Calu3 (cell line): Measurements from ENCODE around the gene SCN5A. TPM values are rescaled to one million over a fixed set of nuclear protein-coding genes. Genes with fewer than 3 reads are reported as not detected.

ENCODE experiments used
- BruUV-seq: library from RNA; stranded (reverse); fragments of 400-500 nt; replicated peaks from 2 replicates; lab custom pipeline; 2021; lab: Mats Ljungman, UMichigan
- CTCF ChIA-PET: fragments of 300-600 bp; sonication (Branson Sonifier 250); formaldehyde crosslinking; loops from one replicate; lab custom pipeline; 2022; ENCODE audit warnings: antibody characterized with exemption; lab: Charles Lee
- DNase-seq: peaks from one replicate; pipeline ENCODE4 v3.0.0; 2022
- H3K27ac Mint-ChIP-seq: one replicate; pipeline ENCODE4 v1.8.0; 2022; ENCODE audit warnings: mixed read lengths; ENCODE audit not compliant: unreplicated experiment
- H3K27me3 Mint-ChIP-seq: one replicate; pipeline ENCODE4 v1.8.0; 2022; ENCODE audit warnings: mixed read lengths; ENCODE audit not compliant: unreplicated experiment
- H3K36me3 Mint-ChIP-seq: one replicate; pipeline ENCODE4 v1.8.0; 2022; ENCODE audit warnings: mild to moderate bottlenecking, moderate library complexity, mixed read lengths; ENCODE audit not compliant: insufficient read depth, unreplicated experiment
- H3K4me1 Mint-ChIP-seq: one replicate; pipeline ENCODE4 v1.8.0; 2022; ENCODE audit warnings: mild to moderate bottlenecking, low read depth, mixed read lengths; ENCODE audit not compliant: unreplicated experiment
- H3K4me3 Mint-ChIP-seq: one replicate; pipeline ENCODE4 v1.8.0; 2022; ENCODE audit warnings: mild to moderate bottlenecking, low read depth, moderate library complexity, mixed read lengths; ENCODE audit not compliant: unreplicated experiment
- H3K9me3 Mint-ChIP-seq: one replicate; pipeline ENCODE4 v1.8.0; 2022; ENCODE audit warnings: low read depth, mixed read lengths; ENCODE audit not compliant: unreplicated experiment
- CTCF ChIP-seq: fragments of 200-600 bp; IDR thresholded peaks from one replicate; pipeline ENCODE4 v1.8.0; 2022; ENCODE audit warnings: antibody characterized with exemption; ENCODE audit not compliant: unreplicated experiment
- intact Hi-C: fragments of 100-400 bp; cut with micrococcal nuclease; formaldehyde crosslinking; loops from one replicate; pipeline ENCODE4 v1.10.0; 2022; ENCODE audit not compliant: unreplicated experiment
- total RNA-seq: library from RNA; stranded (reverse); gene quantifications from 2 replicates; pipeline ENCODE4 v1.2.3, GENCODE V29; 2022

SCN5A gene
- total RNA-seq, 1 experiment from 2014 or later, result 0.61 TPM

GRCh38 chr3:38605981-38606380 is 43.5 kb downstream of the SCN5A start:
- CTCF ChIA-PET, result no interaction called here
- peaks cover 70% of the 10 kb centered on the region for H3K27me3 Mint-ChIP-seq
- no peak overlapping the region for H3K4me3 Mint-ChIP-seq
- no peak for DNase-seq
- intact Hi-C loops, result no loop called here
- BruUV-seq, result no TSS peak
- H3K4me1 Mint-ChIP-seq, result no peaks in the 10 kb centered on the region
- H3K27ac Mint-ChIP-seq, result no peak overlapping the region
- TF ChIP-seq CTCF, result no peak
- H3K9me3 Mint-ChIP-seq, result no peaks in the 10 kb centered on the region
- no peaks in the 10 kb centered on the region for H3K36me3 Mint-ChIP-seq

DNA sequence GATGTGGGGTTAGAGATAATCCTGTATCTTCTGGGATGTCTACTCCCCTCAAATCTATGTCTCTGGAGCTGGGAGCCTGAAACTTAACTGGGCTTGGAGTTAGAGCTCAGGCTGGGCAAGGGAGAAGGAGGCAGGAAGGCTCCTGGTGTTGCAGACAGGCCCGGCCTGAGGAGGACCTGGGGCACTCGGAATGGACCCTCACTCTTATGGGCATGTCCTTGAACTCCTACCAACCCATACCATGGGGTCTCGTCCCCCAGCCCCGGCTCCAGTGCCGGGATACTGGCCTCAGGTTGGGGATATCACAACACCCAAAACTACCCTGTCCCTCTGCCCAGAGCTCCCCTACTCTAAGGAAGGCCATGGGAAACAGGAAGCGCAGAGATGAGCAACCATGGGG is 45.2 kb downstream of the SCN5A start:
- H3K4me1 Mint-ChIP-seq, result no peaks in the 10 kb centered on the region

DNA sequence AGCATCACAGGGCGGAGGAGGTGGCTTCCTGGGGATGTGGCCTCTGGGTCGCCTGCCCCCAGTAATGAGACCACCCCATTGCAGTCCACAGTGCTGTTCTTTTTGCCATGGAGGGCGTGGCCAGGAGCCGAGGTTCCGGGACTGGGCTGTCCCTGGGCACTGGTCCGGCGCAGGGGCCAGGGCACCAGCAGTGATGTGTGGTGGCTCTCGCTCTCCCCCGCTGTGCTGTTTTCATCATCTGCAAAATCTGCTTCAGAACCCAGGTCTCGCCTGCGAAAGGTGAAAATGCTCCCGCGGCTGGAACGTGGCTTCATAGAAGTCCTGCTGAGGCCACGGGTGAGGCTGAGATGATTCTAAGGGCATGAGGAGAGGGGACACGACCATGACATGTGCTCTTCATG is 45.8 kb downstream of the SCN5A start:
- BruUV-seq, result no TSS peak
- H3K9me3 Mint-ChIP-seq, result no peaks in the 10 kb centered on the region
- H3K27ac Mint-ChIP-seq, result no peak overlapping the region
- no peak for DNase-seq
- no peaks in the 10 kb centered on the region for H3K4me1 Mint-ChIP-seq
- H3K27me3 Mint-ChIP-seq, result peaks cover 72% of the 10 kb centered on the region
- CTCF ChIA-PET, result interaction anchor here (0.7 kb wide), 1 partner anchor 110 kb away, joined by 3 read pairs; no protein-coding TSS in a partner anchor
- no peaks in the 10 kb centered on the region for H3K36me3 Mint-ChIP-seq
- TF ChIP-seq CTCF, result no peak
- no peak overlapping the region for H3K4me3 Mint-ChIP-seq
- intact Hi-C loops, result no loop called here

More for the DNA sequence above, 45.2 kb downstream of the SCN5A start:
- CTCF ChIA-PET, result no interaction called here
- H3K27me3 Mint-ChIP-seq, result peaks cover 72% of the 10 kb centered on the region
- H3K9me3 Mint-ChIP-seq, result no peaks in the 10 kb centered on the region
- TF ChIP-seq CTCF, result no peak
- H3K4me3 Mint-ChIP-seq, result no peak overlapping the region
- no peak for DNase-seq
- H3K27ac Mint-ChIP-seq, result no peak overlapping the region
- intact Hi-C loops, result no loop called here
- BruUV-seq, result no TSS peak
- H3K36me3 Mint-ChIP-seq, result no peaks in the 10 kb centered on the region

GRCh38 chr3:38602576-38603250 is 46.8 kb downstream of the SCN5A start:
- Mint-ChIP-seq H3K27me3 (peaks cover 73% of the 10 kb centered on the region), H3K9me3 (no peaks in the 10 kb centered on the region), H3K36me3 (no peaks in the 10 kb centered on the region), H3K4me3 (no peak overlapping the region), H3K4me1 (no peaks in the 10 kb centered on the region), H3K27ac (no peak overlapping the region)
- TF ChIP-seq CTCF, result no peak
- no peak for DNase-seq
- intact Hi-C loops, result no loop called here
- CTCF ChIA-PET, result interaction anchor here (0.7 kb wide), 1 partner anchor 109 kb away, joined by 3 read pairs; no protein-coding TSS in a partner anchor
- no TSS peak for BruUV-seq
